Measurements from ENCODE around the gene BUD23. TPM values are rescaled to one million over a fixed set of nuclear protein-coding genes. Genes with fewer than 3 reads are reported as not detected.

BUD23 gene
- total RNA-seq, 1 experiment from 2014 or later: 78.1 TPM

- no peak overlapping the region for H3K18ac ChIP-seq (ENCODE audit: insufficient read length, low read depth, low read length)
- H2AFZ ChIP-seq (ENCODE audit: low read length): no peak overlapping the region
- no peak overlapping the region for H3K9ac ChIP-seq (ENCODE audit: extremely low read depth, insufficient read length, low read length)
- H2BK15ac ChIP-seq (ENCODE audit: low read depth, low read length): no peak overlapping the region
- no peak overlapping the region for H2BK5ac ChIP-seq (ENCODE audit: insufficient read length, low read length)
- no peaks in the 10 kb centered on the region for H3K9me3 ChIP-seq (ENCODE audit: control insufficient read depth, low read depth, low read length)
- WGBS (ENCODE audit: extremely low coverage, insufficient read length, low lambda C conversion rate): no CpG with 5 or more reads among the region's 14 CpGs
- H3K27me3 Mint-ChIP-seq (ENCODE audit: low read depth): peaks cover under 1% of the 10 kb centered on the region
- no peak overlapping the region for H2BK12ac ChIP-seq (ENCODE audit: insufficient read length, low read depth, low read length)
- H4K91ac ChIP-seq (ENCODE audit: insufficient read length, low read depth, low read length): no peak overlapping the region
- no peak overlapping the region for H3K23ac ChIP-seq (ENCODE audit: insufficient read length, low read depth, low read length)
- TF ChIP-seq, protein P1, sequence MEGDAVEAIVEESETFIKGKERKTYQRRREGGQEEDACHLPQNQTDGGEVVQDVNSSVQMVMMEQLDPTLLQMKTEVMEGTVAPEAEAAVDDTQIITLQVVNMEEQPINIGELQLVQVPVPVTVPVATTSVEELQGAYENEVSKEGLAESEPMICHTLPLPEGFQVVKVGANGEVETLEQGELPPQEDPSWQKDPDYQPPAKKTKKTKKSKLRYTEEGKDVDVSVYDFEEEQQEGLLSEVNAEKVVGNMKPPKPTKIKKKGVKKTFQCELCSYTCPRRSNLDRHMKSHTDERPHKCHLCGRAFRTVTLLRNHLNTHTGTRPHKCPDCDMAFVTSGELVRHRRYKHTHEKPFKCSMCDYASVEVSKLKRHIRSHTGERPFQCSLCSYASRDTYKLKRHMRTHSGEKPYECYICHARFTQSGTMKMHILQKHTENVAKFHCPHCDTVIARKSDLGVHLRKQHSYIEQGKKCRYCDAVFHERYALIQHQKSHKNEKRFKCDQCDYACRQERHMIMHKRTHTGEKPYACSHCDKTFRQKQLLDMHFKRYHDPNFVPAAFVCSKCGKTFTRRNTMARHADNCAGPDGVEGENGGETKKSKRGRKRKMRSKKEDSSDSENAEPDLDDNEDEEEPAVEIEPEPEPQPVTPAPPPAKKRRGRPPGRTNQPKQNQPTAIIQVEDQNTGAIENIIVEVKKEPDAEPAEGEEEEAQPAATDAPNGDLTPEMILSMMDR (conservative IDR thresholded peaks at IDR 0.05): no peak
- H3K4ac ChIP-seq (ENCODE audit: low read depth, low read length): no peak overlapping the region
- peaks cover 2% of the 10 kb centered on the region for H3K23me2 ChIP-seq (ENCODE audit: insufficient read length, low read depth, low read length, poor library complexity, severe bottlenecking)
- peaks cover 32 to 60% (median 53%) of the 10 kb centered on the region in 3 experiments for H3K36me3 Mint-ChIP-seq (ENCODE audit: insufficient read depth in 1 of 3, low read depth in 3 of 3)
- H3K27me3 ChIP-seq (ENCODE audit: insufficient read depth, low read length): no peaks in the 10 kb centered on the region
- no peak overlapping the region for H3K4me3 Mint-ChIP-seq
- H3T11ph ChIP-seq (ENCODE audit: low read length): no peak overlapping the region
- H3K27ac ChIP-seq (ENCODE audit: insufficient read length, low read depth, low read length): no peak overlapping the region
- DNase-seq: no peak
- H4K5ac ChIP-seq (ENCODE audit: insufficient read length, low read depth, low read length): no peak overlapping the region
- H2AK5ac ChIP-seq (ENCODE audit: insufficient read length, low read length): no peak overlapping the region
- no peaks in the 10 kb centered on the region; the same call in 1 of the 2 replicates for H3K4me1 ChIP-seq (ENCODE audit: insufficient read depth, low read length)
- no peaks in the 10 kb centered on the region for H3K79me2 ChIP-seq (ENCODE audit: insufficient read depth, low read length)
- H4K20me1 ChIP-seq (ENCODE audit: control insufficient read depth, insufficient read depth, insufficient read length): no peaks in the 10 kb centered on the region
- no peaks in the 10 kb centered on the region for H3K9me3 Mint-ChIP-seq
- no peaks in the 10 kb centered on the region for H3K79me1 ChIP-seq (ENCODE audit: insufficient read depth, low read depth, low read length, poor library complexity, severe bottlenecking)
- H2BK120ac ChIP-seq (ENCODE audit: low read depth, low read length, poor library complexity, severe bottlenecking): no peak overlapping the region
- H3K4me1 Mint-ChIP-seq: peaks cover 9 to 27% of the 10 kb centered on the region in 2 experiments
- H3K27ac Mint-ChIP-seq: no peak overlapping the region
- no peak overlapping the region for H3K14ac ChIP-seq (ENCODE audit: insufficient read depth, low read length)
- no peak overlapping the region for H3K56ac ChIP-seq (ENCODE audit: insufficient read length, low read depth, low read length)
- H3K4me2 ChIP-seq (ENCODE audit: insufficient read depth, insufficient read length, low read length): no peak overlapping the region
- no peak overlapping the region for H2BK20ac ChIP-seq (ENCODE audit: low read depth, low read length, poor library complexity, severe bottlenecking)
- no peak overlapping the region for H4K8ac ChIP-seq (replicated peaks; ENCODE audit: insufficient read length, low read depth, low read length)
Observed at GRCh38 chr7:73700069-73700423, 16.6 kb downstream of the BUD23 start.
